COLO829 (cell line): ENCODE data around the gene IGLL5.

ENCODE experiments used
- DNase-seq: peaks from one replicate; pipeline ENCODE4 v3.0.0; 2012; ENCODE audit warnings: low spot score

Gene IGLL5

DNA sequence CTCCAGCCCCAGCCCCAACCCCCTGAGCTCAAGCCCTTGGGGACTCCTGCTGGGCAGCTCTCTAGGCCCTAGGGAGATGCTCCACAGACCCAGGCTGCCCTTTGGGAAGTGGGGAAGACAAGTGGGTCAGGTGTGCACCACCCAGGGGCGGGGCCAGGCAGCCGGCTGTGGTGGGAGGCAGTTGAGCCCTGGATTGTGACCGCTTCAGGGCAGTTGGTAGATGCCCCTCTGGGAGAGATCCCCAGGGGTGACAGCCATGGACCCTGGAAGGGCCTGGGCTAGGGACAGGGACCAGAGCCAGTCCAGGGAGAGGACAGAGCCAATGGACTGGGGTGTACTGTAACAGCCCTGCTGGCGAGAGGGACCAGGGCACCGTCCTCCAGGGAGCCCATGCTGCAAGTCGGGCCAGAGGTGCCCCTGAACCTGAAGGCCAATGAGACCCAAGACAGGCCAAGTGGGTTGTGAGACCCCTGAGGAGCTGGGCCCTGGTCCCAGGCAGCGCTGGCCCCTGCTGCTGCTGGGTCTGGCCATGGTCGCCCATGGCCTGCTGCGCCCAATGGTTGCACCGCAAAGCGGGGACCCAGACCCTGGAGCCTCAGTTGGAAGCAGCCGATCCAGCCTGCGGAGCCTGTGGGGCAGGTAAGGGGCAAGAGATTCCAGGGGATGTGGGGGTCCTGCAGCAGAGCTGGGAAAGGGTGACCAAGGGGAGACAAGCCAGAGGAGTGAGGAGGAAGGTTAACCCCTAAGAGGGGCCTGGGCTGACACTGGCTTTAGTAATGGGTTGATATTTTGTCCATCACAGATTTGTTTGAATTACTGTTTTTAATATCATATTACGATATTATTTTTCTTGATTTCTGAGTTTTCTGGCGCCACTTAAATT is at the start of gene IGLL5:
IGLL5 (plus strand) TSS at position 196 of the 883 bp plus-strand sequence; CDS start at position 434, 238 bp downstream.
- DNase-seq, result no peak

DNA sequence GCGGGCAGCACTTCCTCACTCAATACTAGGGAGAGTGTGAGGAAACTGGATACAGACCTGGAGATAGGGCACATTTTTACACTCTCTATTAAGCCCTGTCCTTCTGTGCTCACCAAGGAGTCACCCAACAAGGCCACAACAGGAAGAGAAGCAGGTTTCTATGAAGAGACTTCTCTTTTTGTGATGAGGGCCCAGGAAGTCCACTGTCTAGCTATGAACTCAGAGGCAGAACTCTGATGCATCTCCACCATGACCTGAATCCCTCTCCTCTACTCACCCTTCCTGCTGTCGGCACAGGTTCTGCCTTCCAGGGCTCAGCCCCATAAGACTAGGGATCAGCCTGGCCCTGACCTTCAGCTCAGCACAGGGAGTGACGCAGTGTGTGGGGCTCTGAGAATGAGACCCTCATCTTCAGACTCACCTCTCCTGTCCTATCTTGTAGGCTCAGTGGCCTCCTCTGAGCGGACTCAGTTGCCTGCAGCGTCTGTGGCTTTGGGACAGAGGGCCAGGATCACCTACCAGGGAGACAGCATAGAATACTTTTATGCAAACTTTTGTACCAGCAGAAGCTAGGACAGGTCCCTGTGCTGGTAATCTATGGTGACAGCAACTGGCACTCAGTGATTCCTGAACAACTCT is 49.3 kb upstream of the IGLL5 start:
- no peak for DNase-seq

DNA sequence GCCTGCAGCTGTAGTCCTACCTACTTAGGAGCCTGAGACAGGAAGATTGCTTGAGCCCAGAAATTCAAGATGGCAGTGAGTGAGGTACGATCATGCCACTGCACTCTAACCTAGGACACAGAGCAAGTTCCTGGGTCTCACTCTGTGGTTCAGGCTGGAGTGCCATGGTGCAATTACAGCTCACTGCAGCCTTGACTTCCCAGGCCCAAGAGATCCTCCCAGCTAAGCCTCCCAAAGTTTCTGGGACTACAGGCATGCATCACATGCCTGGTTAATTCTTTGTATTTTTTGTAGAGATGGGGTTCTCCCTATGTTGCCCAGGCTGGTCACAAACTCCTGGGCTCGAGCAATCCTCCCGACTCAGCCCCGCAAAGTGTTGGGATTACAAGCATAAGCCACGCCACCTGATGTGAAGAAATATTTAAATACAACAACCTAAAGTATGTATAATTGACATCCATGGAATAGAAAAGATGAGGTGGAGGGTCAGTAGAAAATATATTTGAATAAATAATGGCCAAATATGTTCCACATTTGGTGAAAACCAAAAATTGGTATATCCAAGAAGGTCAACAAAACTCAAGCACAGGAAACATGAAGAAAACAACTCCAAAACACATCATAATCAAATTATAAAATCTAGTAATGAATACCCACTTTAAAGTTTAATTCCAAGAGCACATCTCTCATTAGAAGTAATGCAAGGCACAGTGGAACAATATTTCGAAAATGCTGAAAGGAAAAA is 47.9 kb upstream of the IGLL5 start:
- no peak for DNase-seq

DNA sequence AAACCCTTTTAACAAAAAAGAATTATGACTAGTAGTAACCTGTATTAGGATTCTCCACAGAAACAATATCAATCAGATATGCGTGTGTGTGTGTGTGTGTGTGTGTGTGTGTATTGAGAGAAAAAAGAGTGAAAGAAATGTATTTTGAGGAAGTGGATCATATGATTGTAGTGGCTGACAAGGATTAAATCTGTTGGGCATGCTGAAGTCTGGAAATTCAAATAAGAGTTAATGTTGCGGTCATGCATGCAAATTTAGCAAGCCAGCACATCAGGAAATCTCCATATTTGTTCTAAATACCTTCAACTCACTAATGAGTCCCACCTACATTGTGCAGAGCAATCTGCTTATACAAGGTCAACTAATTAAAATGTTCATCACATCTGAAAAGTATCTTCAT is 46.8 kb upstream of the IGLL5 start:
- no peak for DNase-seq

DNA sequence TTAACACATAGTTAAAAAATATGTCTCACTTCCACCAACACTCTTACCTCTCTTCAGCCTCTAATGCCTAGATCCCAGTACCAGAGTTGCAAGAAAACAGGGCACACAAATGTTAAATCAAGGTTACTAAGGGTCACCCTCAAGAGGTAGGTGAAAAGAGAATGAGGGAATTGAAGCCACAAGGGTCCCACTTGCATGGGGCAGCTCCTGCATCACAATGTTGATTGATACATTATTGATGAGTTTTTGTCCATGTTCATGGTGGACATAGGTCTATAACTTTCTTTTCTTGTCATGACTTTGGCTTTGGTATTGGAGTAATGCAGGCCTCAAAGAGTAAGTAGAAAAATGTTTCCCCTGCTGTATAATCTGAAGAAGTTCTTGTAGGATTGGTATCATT is 46.0 kb upstream of the IGLL5 start:
- no peak for DNase-seq

DNA sequence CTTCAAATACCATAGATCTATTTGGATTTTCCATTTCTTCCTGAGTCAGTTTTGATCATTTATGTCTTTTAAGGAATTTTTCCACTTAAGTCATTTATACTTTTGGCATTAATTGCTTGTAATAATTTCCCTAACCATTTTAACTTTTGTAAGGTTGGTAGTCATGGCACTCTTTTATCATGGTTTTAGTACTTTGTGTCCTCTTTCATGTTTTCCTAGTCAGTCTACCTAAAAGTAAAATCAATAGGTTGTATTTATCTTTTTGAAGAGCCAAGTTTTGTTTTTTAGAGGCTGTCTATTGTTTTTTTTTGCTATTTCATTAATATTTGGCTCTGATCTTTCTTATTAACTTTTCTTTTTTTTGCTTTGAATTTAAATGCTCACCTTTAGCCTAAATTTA is 45.5 kb upstream of the IGLL5 start:
- DNase-seq, result no peak

DNA sequence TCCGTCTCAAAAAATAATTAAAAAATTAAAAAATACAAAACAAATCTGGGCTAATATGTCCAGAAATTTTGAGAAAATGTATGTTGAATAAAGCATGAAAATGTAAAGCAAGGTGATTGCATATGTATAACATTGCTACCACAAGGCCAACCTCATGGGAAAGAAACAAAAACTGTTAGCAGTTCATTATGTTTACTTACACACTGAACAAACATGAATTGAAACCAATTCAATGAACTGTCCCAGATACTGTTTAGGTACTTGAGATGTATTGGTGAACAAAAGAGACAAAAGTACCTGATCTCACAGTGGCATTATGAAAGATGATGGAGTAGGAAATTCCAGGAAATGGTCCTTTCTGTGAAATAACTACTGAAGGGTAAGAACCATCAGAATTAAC is 43.8 kb upstream of the IGLL5 start:
- DNase-seq, result no peak

DNA sequence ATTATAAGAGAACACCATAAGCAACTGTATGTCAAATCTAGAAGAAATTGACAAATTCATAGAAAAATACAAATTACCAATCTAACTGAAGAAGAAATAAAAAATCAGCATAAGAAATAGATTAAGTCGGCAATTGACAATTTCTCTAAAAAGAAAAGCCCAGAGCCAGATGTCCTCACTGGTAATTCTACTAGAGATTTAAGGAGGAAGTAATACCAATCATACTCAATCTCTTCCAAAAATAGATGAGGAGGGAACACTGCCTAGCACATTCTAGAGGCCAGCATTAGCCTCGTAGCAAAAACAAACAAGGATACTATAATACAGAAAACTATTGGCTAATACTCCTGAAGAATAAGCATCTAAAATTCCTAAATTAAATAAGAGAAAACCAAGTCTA is 40.4 kb upstream of the IGLL5 start:
- no peak for DNase-seq

DNA sequence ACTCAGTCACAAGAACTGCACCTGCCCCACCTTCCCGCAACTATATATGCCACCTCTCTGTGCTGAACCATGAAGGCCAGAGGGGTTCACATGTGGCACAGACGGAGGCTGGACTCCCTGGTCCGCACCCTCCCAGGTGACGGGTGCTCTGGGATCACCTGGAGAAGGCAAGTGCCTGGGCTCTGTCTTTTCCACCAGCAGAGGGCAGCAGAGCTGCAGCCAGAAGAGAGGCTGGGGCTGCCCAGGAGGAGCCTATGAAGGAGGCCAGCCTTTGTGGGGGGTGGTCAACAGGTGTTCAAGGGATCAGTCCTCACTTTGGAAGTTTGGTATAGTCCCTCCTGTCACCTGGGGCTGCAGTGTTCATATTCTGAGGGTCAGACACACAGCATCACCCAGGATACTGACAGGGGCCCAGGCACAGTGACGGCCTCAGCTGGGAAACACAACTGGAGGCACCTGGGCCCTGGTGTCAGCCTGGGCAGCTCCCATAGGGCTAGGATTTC is 39.2 kb upstream of the IGLL5 start:
- peak; percentile 25 for DNase-seq

DNA sequence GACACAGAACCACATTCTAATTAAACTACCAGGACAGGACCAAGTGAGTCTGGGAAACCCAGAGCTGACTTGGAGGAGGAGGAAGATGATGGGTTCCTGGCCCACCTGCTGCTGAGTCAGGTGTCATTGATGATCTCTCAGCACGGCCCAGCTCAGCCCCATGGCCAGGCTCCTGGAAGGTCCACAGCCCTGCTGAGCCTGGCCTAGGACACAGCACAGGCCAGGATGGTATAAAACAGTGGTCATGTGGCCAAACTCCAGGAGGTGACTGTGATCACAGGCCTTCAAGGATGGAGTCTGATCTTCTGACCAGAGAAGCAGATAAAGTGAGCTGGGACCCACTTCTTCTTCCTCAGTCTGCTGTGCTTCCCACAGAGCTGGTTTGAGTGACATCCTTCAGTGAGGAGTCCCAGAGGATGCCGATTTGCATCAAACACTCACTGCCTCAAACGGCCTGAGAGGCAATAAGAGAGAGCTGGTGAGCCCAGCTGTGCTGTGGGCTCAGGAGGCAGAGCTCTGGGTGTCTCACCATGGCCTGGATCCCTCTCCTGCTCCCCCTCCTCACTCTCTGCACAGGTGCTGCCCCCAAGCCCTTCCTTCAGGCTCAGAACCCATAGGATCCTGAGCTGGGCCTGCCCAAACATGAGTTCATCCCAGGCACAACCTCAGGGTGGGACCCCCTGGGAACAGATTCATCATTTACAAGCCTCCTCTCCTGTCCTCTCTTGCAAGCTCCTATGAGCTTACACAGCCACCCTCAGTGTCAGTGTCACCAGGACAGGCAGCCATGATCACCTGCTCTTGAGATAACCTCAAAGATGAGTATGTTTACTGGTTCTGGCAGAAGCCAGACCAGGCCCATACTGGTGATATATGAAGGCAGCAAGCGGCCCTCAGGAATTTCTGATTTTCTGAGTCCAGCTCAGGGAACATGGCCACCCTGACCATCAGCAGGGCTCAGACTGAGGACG is 37.7 kb upstream of the IGLL5 start:
- DNase-seq, result no peak

DNA sequence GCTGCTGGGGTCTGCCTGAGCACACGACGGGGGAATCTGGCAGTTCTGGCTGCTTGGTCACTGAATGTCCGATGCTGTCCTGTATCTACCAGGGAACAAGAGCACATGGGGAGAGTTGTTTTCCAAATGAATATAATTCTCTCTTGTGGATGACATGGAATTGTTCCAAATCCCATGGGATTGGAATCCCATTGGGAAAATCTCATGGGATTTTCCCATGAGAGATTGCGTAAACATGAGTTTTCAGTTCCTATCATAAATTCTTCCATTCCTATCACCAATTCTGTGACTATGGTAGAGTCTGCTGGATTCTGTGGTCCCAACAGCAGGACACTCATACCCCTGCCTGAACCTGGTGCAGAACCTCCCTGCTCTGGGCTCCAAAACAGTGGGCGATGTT is 35.6 kb upstream of the IGLL5 start:
- DNase-seq, result no peak

DNA sequence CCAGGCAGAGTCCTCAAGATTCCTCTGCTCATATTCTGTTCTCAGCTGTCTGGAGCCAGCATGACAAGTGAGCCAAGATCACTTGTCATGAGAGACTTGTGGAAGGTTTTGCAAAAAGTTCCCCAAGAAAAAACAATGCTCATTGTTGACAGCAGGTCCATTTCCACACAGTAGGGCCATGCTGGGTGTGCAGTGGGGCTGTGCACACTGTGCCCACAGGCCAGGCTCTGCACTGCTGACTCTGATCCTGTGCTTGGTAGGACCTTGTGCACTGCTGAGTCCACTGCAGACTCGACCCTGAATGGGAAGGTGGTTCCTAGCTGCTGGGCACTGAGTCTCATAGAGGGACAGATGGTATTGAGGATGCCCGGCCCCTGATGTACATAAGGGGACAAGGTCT is 33.9 kb upstream of the IGLL5 start:
- no peak for DNase-seq

DNA sequence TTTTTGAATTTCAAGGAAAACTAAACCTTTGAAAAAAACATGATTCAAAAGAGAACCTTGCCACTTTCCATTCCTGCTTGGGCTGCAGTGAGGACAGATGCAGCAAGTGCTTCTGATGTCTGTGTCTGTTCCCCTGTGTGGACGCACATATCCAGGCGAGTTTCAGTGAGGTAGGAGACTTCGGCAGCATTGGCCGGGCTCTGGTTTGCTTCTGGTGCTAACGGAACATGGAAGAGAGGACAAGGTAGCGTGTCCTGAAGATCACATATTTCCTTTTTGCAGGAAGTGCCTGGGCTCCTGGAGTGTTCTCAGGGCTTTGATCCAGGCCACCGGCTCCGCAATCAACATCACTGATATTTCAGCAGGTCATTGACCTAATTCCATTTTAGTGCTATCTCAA is 33.1 kb upstream of the IGLL5 start:
- no peak for DNase-seq

DNA sequence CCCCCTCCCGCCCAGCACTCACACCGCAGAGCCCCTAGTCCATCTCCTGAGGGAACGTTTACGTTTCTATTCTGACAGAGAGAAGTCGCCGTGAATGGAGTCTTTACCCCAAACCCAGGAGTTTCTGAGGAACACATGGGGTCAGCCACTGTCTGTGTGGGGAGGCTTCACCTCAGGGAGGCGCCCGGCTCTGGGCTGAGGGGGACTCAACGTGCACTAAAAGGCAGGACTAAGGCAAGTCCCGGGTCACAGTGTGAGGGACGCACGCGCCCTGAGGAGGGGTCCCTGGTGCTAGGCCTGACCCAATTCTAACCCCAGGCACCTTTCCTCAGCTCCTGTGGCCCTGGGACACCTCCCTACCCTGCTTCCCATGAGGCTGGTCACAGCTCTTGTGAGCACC is 32.5 kb upstream of the IGLL5 start:
- DNase-seq, result no peak

DNA sequence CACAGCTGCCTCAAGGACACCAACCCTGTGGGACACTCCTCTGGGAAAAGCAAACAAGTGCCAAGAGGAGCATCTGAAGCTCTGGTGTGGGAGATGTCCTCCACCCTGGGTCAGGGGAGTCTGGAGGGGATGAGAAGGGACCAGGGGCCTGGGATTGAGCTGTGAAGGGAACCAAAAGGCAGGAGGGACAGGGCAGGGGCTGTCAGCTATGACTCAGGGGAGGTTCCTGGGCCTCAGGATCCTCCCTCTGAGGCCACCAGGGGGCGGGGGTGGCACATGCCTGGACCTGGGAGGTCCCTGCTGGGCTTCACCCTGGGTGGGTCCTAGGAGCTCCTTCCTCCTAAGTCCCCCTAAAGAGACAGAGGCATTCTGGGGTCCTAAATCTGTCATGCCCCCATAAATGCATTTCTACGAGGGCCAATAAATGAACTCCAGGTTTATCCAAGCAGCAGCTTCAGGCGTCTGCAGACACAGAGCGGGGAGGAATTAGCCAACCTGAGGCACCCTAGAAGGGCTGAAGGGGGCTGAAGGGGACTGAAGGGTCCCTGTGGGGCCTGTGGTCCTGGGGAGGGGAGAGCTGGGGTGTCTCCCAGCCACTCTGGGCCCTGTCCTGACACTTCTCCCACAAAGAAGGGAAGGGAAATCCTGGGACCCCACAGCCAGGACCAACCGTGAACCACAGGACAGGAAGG is 31.9 kb upstream of the IGLL5 start:
- DNase-seq, result no peak

DNA sequence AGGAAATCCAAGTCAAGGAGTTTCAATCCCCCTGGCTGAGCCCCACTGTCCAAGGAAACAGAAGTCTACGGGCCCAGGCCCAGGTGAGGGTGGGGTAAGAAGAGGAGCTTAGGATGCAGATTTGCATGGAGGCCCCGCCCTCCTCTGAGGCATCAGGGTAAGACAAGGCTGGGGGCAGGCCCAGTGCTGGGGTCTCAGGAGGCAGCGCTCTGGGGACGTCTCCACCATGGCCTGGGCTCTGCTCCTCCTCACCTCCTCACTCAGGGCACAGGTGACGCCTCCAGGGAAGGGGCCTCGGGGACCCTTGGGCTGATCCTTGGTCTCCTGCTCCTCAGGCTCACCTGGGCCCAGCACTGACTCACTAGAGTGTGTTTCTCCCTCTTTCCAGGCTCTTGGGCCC is 31.3 kb upstream of the IGLL5 start:
- no peak for DNase-seq

DNA sequence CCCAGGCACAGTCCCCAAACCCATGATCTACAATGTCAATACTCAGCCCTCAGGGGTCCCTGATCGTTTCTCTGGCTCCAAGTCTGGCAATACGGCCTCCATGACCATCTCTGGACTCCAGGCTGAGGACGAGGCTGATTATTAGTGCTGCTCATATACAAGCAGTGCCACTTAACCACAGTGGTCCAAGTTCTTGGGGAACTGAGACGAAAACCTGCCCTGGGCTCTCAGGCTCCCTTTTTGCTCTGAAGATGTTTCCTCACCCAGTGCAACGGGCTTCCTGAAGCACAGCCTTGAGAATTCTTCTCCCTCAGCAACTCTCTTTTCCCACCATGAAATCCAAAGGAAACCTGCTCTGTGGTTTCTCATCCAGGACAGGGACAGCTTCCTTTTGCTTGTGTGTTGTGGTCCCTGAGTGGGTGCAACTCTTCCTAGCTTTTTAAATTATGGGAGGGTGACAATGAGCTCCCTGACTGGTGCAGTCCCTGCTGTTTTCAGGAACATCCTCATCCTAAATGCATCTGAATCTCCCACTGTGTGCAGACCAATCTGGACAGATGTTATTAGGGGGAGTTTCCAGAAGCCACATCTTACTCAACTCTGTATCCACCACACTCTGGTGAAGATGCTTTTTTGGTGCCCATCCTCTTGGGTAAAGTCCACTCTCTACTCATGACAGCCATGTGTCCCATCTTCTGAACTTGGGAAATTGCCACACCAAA is 30.6 kb upstream of the IGLL5 start:
- no peak for DNase-seq

DNA sequence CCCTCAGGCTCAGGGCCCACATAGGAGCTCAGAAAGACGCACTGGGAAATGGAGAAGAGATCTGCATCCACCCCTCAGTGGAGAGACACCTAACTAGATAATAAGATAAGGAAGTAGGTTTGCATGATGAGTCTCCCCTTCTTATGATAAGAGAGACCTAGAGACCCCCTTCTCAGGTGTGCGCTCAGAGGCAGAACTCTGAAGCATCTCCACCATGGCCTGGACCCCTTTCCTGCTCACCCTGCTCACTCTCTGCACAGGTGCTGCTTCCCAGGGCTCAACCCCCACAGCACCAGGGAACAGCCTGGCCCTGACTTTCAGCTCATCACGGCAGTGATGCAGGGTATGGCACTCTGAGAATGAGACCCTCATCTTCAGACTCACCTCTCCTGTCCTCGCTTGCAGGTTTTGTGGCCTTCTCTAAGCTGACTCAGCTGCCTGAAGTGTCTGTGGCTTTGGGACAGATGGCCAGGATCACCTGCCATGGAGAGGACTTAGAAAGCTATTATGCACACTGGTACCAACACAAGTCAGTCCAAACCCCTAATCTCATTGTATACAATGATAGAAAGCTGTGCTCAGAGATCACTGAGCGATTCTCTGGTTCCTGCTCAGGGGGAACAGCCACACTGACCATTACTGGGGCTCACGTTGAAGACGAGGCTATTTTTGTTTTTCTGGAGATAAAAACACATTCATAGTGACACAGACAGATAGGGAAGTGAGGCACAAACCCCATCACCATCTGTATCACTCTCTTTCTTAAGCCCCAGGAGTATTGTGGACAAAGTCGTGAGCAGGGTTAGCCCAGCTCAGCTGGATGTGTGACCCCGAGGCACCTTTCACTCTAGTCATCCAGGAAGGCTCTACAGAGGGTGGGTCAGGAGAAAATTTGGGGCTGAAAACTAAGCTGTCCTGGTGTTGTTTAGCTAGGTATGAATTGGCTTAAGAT is 29.7 kb upstream of the IGLL5 start:
- DNase-seq, result no peak

DNA sequence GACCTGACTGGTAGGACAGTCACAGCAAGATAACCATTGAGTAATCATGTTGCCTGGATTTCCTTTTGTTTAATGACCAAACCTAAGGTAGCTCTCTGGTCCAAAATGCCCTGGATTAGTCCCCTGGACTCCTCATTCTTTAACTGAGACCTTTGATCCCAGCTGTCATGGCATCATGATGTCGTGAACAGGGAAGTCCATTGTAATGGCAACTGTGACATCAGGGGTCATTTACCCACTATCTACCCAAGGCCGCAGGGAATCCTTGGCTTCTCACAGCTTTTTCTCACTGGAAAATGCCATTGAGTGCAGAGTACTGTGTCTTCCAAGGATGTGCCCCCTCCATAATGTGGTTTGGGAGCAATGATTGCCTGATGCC is 29.1 kb upstream of the IGLL5 start:
- DNase-seq, result no peak
